Stomach (tissue), 4 donors: ENCODE data around the gene APOLD1.

ENCODE experiments used
- EP300 ChIP-seq: sonication (generic); formaldehyde crosslinking; IDR thresholded peaks from one replicate; pipeline ENCODE4 v1.6.1; 2017; ENCODE audit warnings: antibody characterized with exemption
- POLR2A ChIP-seq, 4 donors: fragments of 450-650 bp; IDR thresholded peaks; one replicate each; pipeline ENCODE4 v1.6.1; 2016; ENCODE audit warnings: antibody characterized with exemption in 4 of 4, control low read depth in 2 of 4, mild to moderate bottlenecking in 1 of 4, moderate library complexity in 1 of 4
- POLR2AphosphoS5 ChIP-seq, 3 donors: sonication (generic); formaldehyde crosslinking; IDR thresholded peaks; one replicate each; pipeline ENCODE4 v1.6.1; 2016; ENCODE audit warnings: antibody characterized with exemption in 3 of 3
- TF ChIP-seq, protein P1 (sequence below), 7 experiments: fragments of 450-650 bp in 4 of 7; fragments of 200-600 bp in 3 of 7; sonication (generic) in 3 of 7; IDR thresholded peaks; one replicate each; pipeline ENCODE4 v1.5.1; 2016 to 2019; ENCODE audit warnings: antibody characterized with exemption in 7 of 7, control low read depth in 2 of 7, mild to moderate bottlenecking in 1 of 7

DNA sequence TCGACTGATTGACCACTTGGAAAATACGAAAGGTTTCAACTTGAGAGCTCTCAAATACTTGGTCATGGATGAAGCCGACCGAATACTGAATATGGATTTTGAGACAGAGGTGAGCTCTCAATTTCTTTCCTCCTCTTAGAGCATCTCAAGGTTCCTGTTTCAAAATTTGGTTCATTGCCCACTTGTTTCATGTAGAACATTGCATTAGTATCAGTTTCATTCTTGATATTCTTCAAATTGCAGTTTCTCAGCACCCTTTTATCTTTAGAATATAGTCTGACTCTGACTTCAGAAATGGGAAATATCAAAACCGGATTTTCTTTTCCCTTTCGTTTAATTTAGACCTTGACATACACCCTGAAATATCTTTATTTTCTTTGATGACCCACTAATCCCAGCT, 36.5 kb downstream of the APOLD1 start:
- TF ChIP-seq, protein P1, sequence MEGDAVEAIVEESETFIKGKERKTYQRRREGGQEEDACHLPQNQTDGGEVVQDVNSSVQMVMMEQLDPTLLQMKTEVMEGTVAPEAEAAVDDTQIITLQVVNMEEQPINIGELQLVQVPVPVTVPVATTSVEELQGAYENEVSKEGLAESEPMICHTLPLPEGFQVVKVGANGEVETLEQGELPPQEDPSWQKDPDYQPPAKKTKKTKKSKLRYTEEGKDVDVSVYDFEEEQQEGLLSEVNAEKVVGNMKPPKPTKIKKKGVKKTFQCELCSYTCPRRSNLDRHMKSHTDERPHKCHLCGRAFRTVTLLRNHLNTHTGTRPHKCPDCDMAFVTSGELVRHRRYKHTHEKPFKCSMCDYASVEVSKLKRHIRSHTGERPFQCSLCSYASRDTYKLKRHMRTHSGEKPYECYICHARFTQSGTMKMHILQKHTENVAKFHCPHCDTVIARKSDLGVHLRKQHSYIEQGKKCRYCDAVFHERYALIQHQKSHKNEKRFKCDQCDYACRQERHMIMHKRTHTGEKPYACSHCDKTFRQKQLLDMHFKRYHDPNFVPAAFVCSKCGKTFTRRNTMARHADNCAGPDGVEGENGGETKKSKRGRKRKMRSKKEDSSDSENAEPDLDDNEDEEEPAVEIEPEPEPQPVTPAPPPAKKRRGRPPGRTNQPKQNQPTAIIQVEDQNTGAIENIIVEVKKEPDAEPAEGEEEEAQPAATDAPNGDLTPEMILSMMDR (IDR thresholded peaks at IDR 0.05): no peak
- TF ChIP-seq POLR2A (IDR thresholded peaks at IDR 0.05) (no peak), POLR2AphosphoS5 (IDR thresholded peaks at IDR 0.05) (no peak), EP300 (no peak)
